Endothelial cell of umbilical vein (primary cell): ENCODE measurements around the gene COX14. TPM values are rescaled to one million over a fixed set of nuclear protein-coding genes. Genes with fewer than 3 reads are reported as not detected.

Source experiments
- BruUV-seq: library from RNA; stranded (reverse); fragments of 400-500 nt; replicated peaks from 2 replicates; lab custom pipeline; 2021; lab: Mats Ljungman, UMichigan
- CTCF ChIA-PET: fragments of 300-600, 350-600 bp; sonication (Branson Sonifier 250); formaldehyde crosslinking; loops from one replicate; lab custom pipeline; 2021; ENCODE audit warnings: antibody characterized with exemption, inconsistent platforms; lab: Charles Lee
- POLR2A ChIA-PET: fragments of 300-600, 350-600 bp; sonication (Branson Sonifier 250); formaldehyde crosslinking; loops from one replicate; lab custom pipeline; 2021; ENCODE audit warnings: antibody characterized with exemption, inconsistent platforms; lab: Charles Lee
- DNase-seq: peaks from one replicate; pipeline ENCODE4 v3.0.0-alpha.2; 2011; ENCODE audit warnings: low read depth, low spot score
- FAIRE-seq: peaks from 2 replicates; lab custom pipeline; 2011; peaks lifted over from hg19 to GRCh38; lab: Jason Lieb, UNC
- H2AFZ ChIP-seq: 2 replicates; pipeline ENCODE4 v1.6.0; 2012; ENCODE audit warnings: low read depth, low read length, control low read depth, inconsistent platforms
- H3K27ac ChIP-seq: 2 replicates; pipeline ENCODE4 v1.5.1; 2011; ENCODE audit warnings: low read depth, mild to moderate bottlenecking, control low read depth, low read length, moderate library complexity; ENCODE audit not compliant: insufficient read depth
- H3K27me3 ChIP-seq, 2 experiments: 2 replicates each; pipeline versions ENCODE4 v1.6.0 to v1.6.1; 2011; ENCODE audit warnings: low read length in 2 of 2, mixed read lengths in 1 of 2; ENCODE audit not compliant: control insufficient read depth in 2 of 2, insufficient read depth in 2 of 2
- H3K36me3 ChIP-seq, 2 experiments: 2 replicates in 1 of 2; 3 replicates in 1 of 2; pipeline ENCODE4 v1.5.1; 2011; ENCODE audit warnings: low read length in 2 of 2, mild to moderate bottlenecking in 1 of 2, moderate library complexity in 1 of 2; ENCODE audit not compliant: control insufficient read depth in 2 of 2, insufficient read depth in 2 of 2; ENCODE audit errors: extremely low read depth in 1 of 2
- H3K4me1 ChIP-seq: 3 replicates; pipeline ENCODE4 v1.5.1; 2011; ENCODE audit warnings: mild to moderate bottlenecking, low read length; ENCODE audit not compliant: control insufficient read depth, insufficient read depth; ENCODE audit errors: extremely low read depth
- H3K4me2 ChIP-seq: 2 replicates; pipeline ENCODE4 v1.6.1; 2011; ENCODE audit warnings: low read length, control low read depth, mixed read lengths; ENCODE audit not compliant: insufficient read depth
- H3K4me3 ChIP-seq, 3 experiments: fragments of 200-600 bp in 1 of 3; sonication (generic), shearing (Covaris generic) in 1 of 3; replicated peaks in 1 of 3; 2 replicates each; pipeline ENCODE4 v1.5.1; 2011 to 2016; ENCODE audit warnings: control low read depth in 3 of 3, low read length in 3 of 3, mild to moderate bottlenecking in 2 of 3, inconsistent platforms in 1 of 3, low read depth in 1 of 3, moderate library complexity in 1 of 3; ENCODE audit not compliant: insufficient read depth in 1 of 3
- H3K79me2 ChIP-seq: 2 replicates; pipeline ENCODE4 v1.6.0; 2012; ENCODE audit warnings: low read length, inconsistent platforms; ENCODE audit not compliant: control insufficient read depth, insufficient read depth
- H3K9ac ChIP-seq: replicated peaks from 2 replicates; pipeline ENCODE3; 2011; ENCODE audit warnings: low read length, control low read depth; ENCODE audit not compliant: insufficient read depth; ENCODE audit errors: extremely low read depth
- H3K9me1 ChIP-seq: replicated peaks from 3 replicates; pipeline ENCODE4 v1.6.0; 2011; ENCODE audit warnings: mild to moderate bottlenecking, low read length; ENCODE audit not compliant: control insufficient read depth, insufficient read depth; ENCODE audit errors: extremely low read depth
- H3K9me3 ChIP-seq: replicated peaks from 2 replicates; pipeline ENCODE4 v1.5.1; 2012; ENCODE audit warnings: low read length, inconsistent platforms; ENCODE audit not compliant: control insufficient read depth, insufficient read depth
- H4K20me1 ChIP-seq: replicated peaks from 2 replicates; pipeline ENCODE3; 2011; ENCODE audit warnings: mild to moderate bottlenecking, low read length; ENCODE audit not compliant: control insufficient read depth, insufficient read depth; ENCODE audit errors: extremely low read depth
- EZH2 ChIP-seq: IDR thresholded peaks from 2 replicates; pipeline ENCODE4 v1.6.1; 2012; ENCODE audit warnings: borderline replicate concordance, low read depth, mild to moderate bottlenecking, moderate library complexity, low read length, inconsistent platforms; ENCODE audit not compliant: severe bottlenecking
- FOS ChIP-seq: IDR thresholded peaks from 2 replicates; pipeline ENCODE4 v1.6.1; 2011; ENCODE audit warnings: mild to moderate bottlenecking, low read length, moderate library complexity, borderline replicate concordance; ENCODE audit not compliant: insufficient read depth
- GATA2 ChIP-seq: IDR thresholded peaks from 2 replicates; pipeline ENCODE4 v1.7.0; 2011; ENCODE audit warnings: low read depth, mild to moderate bottlenecking, moderate library complexity, mixed read lengths, low read length; ENCODE audit not compliant: insufficient read length, insufficient read depth
- JUN ChIP-seq: IDR thresholded peaks from 2 replicates; pipeline ENCODE4 v1.6.1; 2011; ENCODE audit warnings: borderline replicate concordance, low read depth; ENCODE audit not compliant: insufficient read length, insufficient read depth
- MYC ChIP-seq: IDR thresholded peaks from one replicate; pipeline ENCODE4 v1.6.1; 2011; ENCODE audit warnings: mild to moderate bottlenecking, low read depth, low read length
- POLR2A ChIP-seq: IDR thresholded peaks from 2 replicates; pipeline ENCODE4 v1.6.1; 2012; ENCODE audit warnings: low read depth, mild to moderate bottlenecking, control low read depth, low read length
- POLR2AphosphoS5 ChIP-seq: IDR thresholded peaks from 2 replicates; pipeline ENCODE4 v1.6.1; 2012; ENCODE audit warnings: low read depth, mild to moderate bottlenecking, control low read depth, low read length, moderate library complexity; ENCODE audit not compliant: insufficient read depth
- dilution Hi-C: fragments of 300-500 bp; cut with MboI; formaldehyde crosslinking; loops from one replicate; pipeline ENCODE4 v1.15.0; 2019; ENCODE audit warnings: low sequenced_read_pairs; ENCODE audit not compliant: extremely low pct_ligation_motif_present
- intact Hi-C: fragments of 100-400 bp; cut with micrococcal nuclease; formaldehyde crosslinking; loops from one replicate; pipeline ENCODE4 v1.10.0; 2022
- polyA plus RNA-seq, 4 experiments: library from polyadenylated mRNA; depleted of rRNA in 3 of 4; stranded (reverse) in 3 of 4; unstranded in 1 of 4; fragments of >200 nt; gene quantifications; 2 replicates each; pipeline versions ENCODE4 v1.2.1 to v1.2.3, GENCODE V29; 2011 to 2012; ENCODE audit warnings: missing spikeins in 1 of 4
- total RNA-seq: library from RNA; stranded (reverse); gene quantifications from 2 replicates; pipeline ENCODE4 v1.2.3, GENCODE V29; 2021
- TF ChIP-seq, protein P1 (sequence below), 2 donors: IDR thresholded peaks; 1 replicate in 1 of 2; 2 replicates in 1 of 2; pipeline ENCODE4 v1.5.1; 2011; ENCODE audit warnings: low read length in 2 of 2, mild to moderate bottlenecking in 2 of 2, moderate library complexity in 2 of 2, control low read depth in 1 of 2, inconsistent platforms in 1 of 2, low read depth in 1 of 2; ENCODE audit not compliant: insufficient read depth in 1 of 2; ENCODE audit errors: extremely low read depth in 1 of 2
- TF ChIP-seq, protein P2 (sequence below): IDR thresholded peaks from 2 replicates; pipeline ENCODE4 v1.6.1; 2011; ENCODE audit not compliant: insufficient read depth, insufficient read length

COX14 gene
- total and polyA plus RNA-seq, 2 donors (not counting 3 experiments of a cell fraction or from before 2014, with no cell fraction given), result 40.3 to 106 TPM

DNA sequence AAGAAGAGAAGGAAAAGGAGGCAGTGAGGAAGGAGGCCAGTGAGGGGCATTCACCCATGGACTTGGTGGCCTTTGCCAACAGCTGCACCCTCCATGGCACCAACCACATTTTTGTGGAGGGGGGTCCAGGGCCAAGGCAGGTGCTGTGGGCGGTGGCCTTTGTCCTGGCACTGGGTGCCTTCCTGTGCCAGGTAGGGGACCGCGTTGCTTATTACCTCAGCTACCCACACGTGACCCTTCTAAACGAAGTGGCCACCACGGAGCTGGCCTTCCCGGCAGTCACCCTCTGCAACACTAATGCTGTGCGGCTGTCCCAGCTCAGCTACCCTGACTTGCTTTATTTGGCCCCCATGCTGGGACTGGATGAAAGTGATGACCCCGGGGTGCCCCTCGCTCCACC is 38.3 kb upstream of the COX14 start:
- intact Hi-C loops, result loop anchor here (2.0 to 5.0 kb wide), 2 partner anchors 93 to 296 kb away; partner anchors contain the start of gene CERS5
- no peak for DNase-seq
- TF ChIP-seq GATA2, result no peak
- no peak for TF ChIP-seq MYC
- no peak for TF ChIP-seq POLR2A
- TF ChIP-seq EZH2, result no peak
- TF ChIP-seq POLR2AphosphoS5, result no peak
- TF ChIP-seq JUN, result no peak
- TF ChIP-seq, protein P1, sequence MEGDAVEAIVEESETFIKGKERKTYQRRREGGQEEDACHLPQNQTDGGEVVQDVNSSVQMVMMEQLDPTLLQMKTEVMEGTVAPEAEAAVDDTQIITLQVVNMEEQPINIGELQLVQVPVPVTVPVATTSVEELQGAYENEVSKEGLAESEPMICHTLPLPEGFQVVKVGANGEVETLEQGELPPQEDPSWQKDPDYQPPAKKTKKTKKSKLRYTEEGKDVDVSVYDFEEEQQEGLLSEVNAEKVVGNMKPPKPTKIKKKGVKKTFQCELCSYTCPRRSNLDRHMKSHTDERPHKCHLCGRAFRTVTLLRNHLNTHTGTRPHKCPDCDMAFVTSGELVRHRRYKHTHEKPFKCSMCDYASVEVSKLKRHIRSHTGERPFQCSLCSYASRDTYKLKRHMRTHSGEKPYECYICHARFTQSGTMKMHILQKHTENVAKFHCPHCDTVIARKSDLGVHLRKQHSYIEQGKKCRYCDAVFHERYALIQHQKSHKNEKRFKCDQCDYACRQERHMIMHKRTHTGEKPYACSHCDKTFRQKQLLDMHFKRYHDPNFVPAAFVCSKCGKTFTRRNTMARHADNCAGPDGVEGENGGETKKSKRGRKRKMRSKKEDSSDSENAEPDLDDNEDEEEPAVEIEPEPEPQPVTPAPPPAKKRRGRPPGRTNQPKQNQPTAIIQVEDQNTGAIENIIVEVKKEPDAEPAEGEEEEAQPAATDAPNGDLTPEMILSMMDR (IDR thresholded peaks at IDR 0.05; ENCODE audit: extremely low read depth in 1 of 2, insufficient read depth in 1 of 2, low read depth in 1 of 2, low read length in 2 of 2), result no peak
- TF ChIP-seq, protein P2, sequence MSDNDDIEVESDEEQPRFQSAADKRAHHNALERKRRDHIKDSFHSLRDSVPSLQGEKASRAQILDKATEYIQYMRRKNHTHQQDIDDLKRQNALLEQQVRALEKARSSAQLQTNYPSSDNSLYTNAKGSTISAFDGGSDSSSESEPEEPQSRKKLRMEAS, result no peak
- TF ChIP-seq FOS, result no peak
- Histone ChIP-seq H3K4me3 (no peak overlapping the region), H3K4me1 (peaks cover 4% of the 10 kb centered on the region), H3K9me1 (no peaks in the 10 kb centered on the region), H2AFZ (no peak overlapping the region), H4K20me1 (no peaks in the 10 kb centered on the region), H3K27me3 (peaks cover 0 to under 1% of the 10 kb centered on the region in 2 experiments), H3K79me2 (no peaks in the 10 kb centered on the region), H3K27ac (no peak overlapping the region), H3K9me3 (no peaks in the 10 kb centered on the region), H3K9ac (no peak overlapping the region), H3K4me2 (no peak overlapping the region), H3K36me3 (no peaks in the 10 kb centered on the region)
- CTCF ChIA-PET, result interaction anchor here (1.0 to 4.3 kb wide), 12 partner anchors 11 to 241 kb away, joined by 3 to 87 read pairs (median 4); partner anchors contain the start of genes COX14 and SMARCD1
- dilution Hi-C loops, result loop anchor here (25.0 kb wide), 1 partner anchor 111 kb away; the partner anchor contains the start of genes AQP2, AQP5 and AQP6
- BruUV-seq, result no TSS peak
- FAIRE-seq, result no peak
- POLR2A ChIA-PET, result no interaction called here
